HEK293 (cell line): ENCODE data around the gene ACOT12.

Experiments used
- BCL11B ChIP-seq: fragments of 450-650 bp; formaldehyde crosslinking; IDR thresholded peaks from 2 replicates; pipeline ENCODE4 v1.5.1; 2016; ENCODE audit warnings: low read depth, missing biosample characterization, missing genetic modification characterization
- EGR2 ChIP-seq: fragments of 450-650 bp; formaldehyde crosslinking; IDR thresholded peaks from 2 replicates; pipeline ENCODE4 v1.5.1; 2016; ENCODE audit warnings: low read depth, missing biosample characterization, missing genetic modification characterization
- GLIS1 ChIP-seq: fragments of 450-650 bp; formaldehyde crosslinking; IDR thresholded peaks from 2 replicates; pipeline ENCODE4 v1.5.1; 2016; ENCODE audit warnings: missing biosample characterization, missing genetic modification characterization
- HOXA7 ChIP-seq: sonication (generic); formaldehyde crosslinking; IDR thresholded peaks from 2 replicates; pipeline ENCODE4 v1.8.1; 2022; ENCODE audit warnings: missing genetic modification reagents, borderline replicate concordance
- HOXC10 ChIP-seq: sonication (generic); formaldehyde crosslinking; IDR thresholded peaks from 2 replicates; pipeline ENCODE4 v1.8.1; 2023; ENCODE audit warnings: mild to moderate bottlenecking, missing genetic modification reagents
- KLF16 ChIP-seq: fragments of 450-650 bp; formaldehyde crosslinking; IDR thresholded peaks from 2 replicates; pipeline ENCODE4 v1.5.1; 2017; ENCODE audit warnings: missing biosample characterization, missing genetic modification characterization
- MZF1 ChIP-seq: fragments of 450-650 bp; formaldehyde crosslinking; IDR thresholded peaks from 2 replicates; pipeline ENCODE4 v1.5.1; 2017; ENCODE audit warnings: missing biosample characterization, missing genetic modification characterization, borderline replicate concordance
- REPIN1 ChIP-seq: fragments of 450-650 bp; formaldehyde crosslinking; IDR thresholded peaks from 2 replicates; pipeline ENCODE4 v1.5.1; 2017; ENCODE audit warnings: missing biosample characterization, missing genetic modification characterization, low read depth
- SP3 ChIP-seq: fragments of 450-650 bp; formaldehyde crosslinking; IDR thresholded peaks from 2 replicates; pipeline ENCODE4 v1.5.1; 2016; ENCODE audit warnings: missing biosample characterization, missing genetic modification characterization
- TCF7L2 ChIP-seq: IDR thresholded peaks from 2 replicates; pipeline ENCODE4 v1.6.1; 2011; ENCODE audit warnings: low read depth, mild to moderate bottlenecking, inconsistent platforms, low read length, moderate library complexity, borderline replicate concordance
- WT1 ChIP-seq: fragments of 450-650 bp; formaldehyde crosslinking; IDR thresholded peaks from 2 replicates; pipeline ENCODE4 v1.5.1; 2016; ENCODE audit warnings: missing biosample characterization, missing genetic modification characterization
- YY1 ChIP-seq: fragments of 450-650 bp; formaldehyde crosslinking; IDR thresholded peaks from 2 replicates; pipeline ENCODE4 v1.5.1; 2018; ENCODE audit warnings: missing biosample characterization, missing genetic modification characterization
- ZFP37 ChIP-seq: fragments of 450-650 bp; formaldehyde crosslinking; IDR thresholded peaks from 2 replicates; pipeline ENCODE4 v1.5.1; 2016; ENCODE audit warnings: missing biosample characterization, missing genetic modification characterization
- ZNF10 ChIP-seq: fragments of 450-650 bp; formaldehyde crosslinking; IDR thresholded peaks from 2 replicates; pipeline ENCODE4 v1.5.1; 2017; ENCODE audit warnings: missing biosample characterization, missing genetic modification characterization
- ZNF132 ChIP-seq: fragments of 450-650 bp; formaldehyde crosslinking; IDR thresholded peaks from 2 replicates; pipeline ENCODE4 v1.5.1; 2017; ENCODE audit warnings: missing biosample characterization, missing genetic modification characterization, borderline replicate concordance
- ZNF133 ChIP-seq: fragments of 450-650 bp; formaldehyde crosslinking; IDR thresholded peaks from 2 replicates; pipeline ENCODE4 v1.5.1; 2016; ENCODE audit warnings: missing biosample characterization, missing genetic modification characterization
- ZNF16 ChIP-seq: fragments of 450-650 bp; formaldehyde crosslinking; IDR thresholded peaks from 2 replicates; pipeline ENCODE4 v1.5.1; 2016; ENCODE audit warnings: low read depth, missing biosample characterization, missing genetic modification characterization
- ZNF184 ChIP-seq: fragments of 450-650 bp; IDR thresholded peaks from 2 replicates; pipeline ENCODE4 v1.5.1; 2018; ENCODE audit warnings: missing biosample characterization, mild to moderate bottlenecking, missing genetic modification characterization
- ZNF211 ChIP-seq: fragments of 450-650 bp; formaldehyde crosslinking; IDR thresholded peaks from 2 replicates; pipeline ENCODE4 v1.5.1; 2016; ENCODE audit warnings: low read depth, missing biosample characterization, missing genetic modification characterization
- ZNF292 ChIP-seq: fragments of 450-650 bp; formaldehyde crosslinking; IDR thresholded peaks from 2 replicates; pipeline ENCODE4 v1.5.1; 2016; ENCODE audit warnings: low read depth, missing biosample characterization, missing genetic modification characterization, borderline replicate concordance
- ZNF366 ChIP-seq: fragments of 450-650 bp; formaldehyde crosslinking; conservative IDR thresholded peaks from 2 replicates; pipeline ENCODE4 v1.5.1; 2016; ENCODE audit warnings: missing biosample characterization, missing genetic modification characterization
- ZNF501 ChIP-seq: fragments of 450-650 bp; formaldehyde crosslinking; IDR thresholded peaks from 2 replicates; pipeline ENCODE4 v1.5.1; 2016; ENCODE audit warnings: missing biosample characterization, missing genetic modification characterization
- ZNF529 ChIP-seq: fragments of 450-650 bp; formaldehyde crosslinking; IDR thresholded peaks from 2 replicates; pipeline ENCODE4 v1.5.1; 2017; ENCODE audit warnings: missing genetic modification characterization, missing biosample characterization; ENCODE audit not compliant: insufficient replicate concordance
- ZNF664 ChIP-seq: fragments of 450-650 bp; formaldehyde crosslinking; IDR thresholded peaks from 2 replicates; pipeline ENCODE4 v1.5.1; 2016; ENCODE audit warnings: missing biosample characterization, missing genetic modification characterization
- ZNF670 ChIP-seq: fragments of 450-650 bp; formaldehyde crosslinking; IDR thresholded peaks from 2 replicates; pipeline ENCODE4 v1.5.1; 2016; ENCODE audit warnings: missing biosample characterization, missing genetic modification characterization, low read depth
- ZNF76 ChIP-seq: fragments of 450-650 bp; formaldehyde crosslinking; IDR thresholded peaks from 2 replicates; pipeline ENCODE4; 2016; ENCODE audit warnings: low read depth, missing biosample characterization, missing genetic modification characterization, borderline replicate concordance
- ZNF777 ChIP-seq: fragments of 450-650 bp; formaldehyde crosslinking; IDR thresholded peaks from 2 replicates; pipeline ENCODE4 v1.5.1; 2017; ENCODE audit warnings: missing biosample characterization, missing genetic modification characterization, borderline replicate concordance
- TF ChIP-seq, protein P1 (sequence below): fragments of 450-650 bp; formaldehyde crosslinking; IDR thresholded peaks from 2 replicates; pipeline ENCODE4 v1.5.1; 2016; ENCODE audit warnings: missing biosample characterization, missing genetic modification characterization
- TF ChIP-seq, protein P2 (sequence below): fragments of 450-650 bp; formaldehyde crosslinking; IDR thresholded peaks from 2 replicates; pipeline ENCODE4 v1.5.1; 2017; ENCODE audit warnings: missing biosample characterization, missing genetic modification characterization
- TF ChIP-seq, protein P3 (sequence below): fragments of 450-650 bp; formaldehyde crosslinking; IDR thresholded peaks from 2 replicates; pipeline ENCODE4 v1.5.1; 2016; ENCODE audit warnings: missing biosample characterization, missing genetic modification characterization
- TF ChIP-seq, protein P4 (sequence below): fragments of 450-650 bp; formaldehyde crosslinking; IDR thresholded peaks from 2 replicates; pipeline ENCODE4 v1.5.1; 2016; ENCODE audit warnings: missing biosample characterization, missing genetic modification characterization

ACOT12 gene

DNA sequence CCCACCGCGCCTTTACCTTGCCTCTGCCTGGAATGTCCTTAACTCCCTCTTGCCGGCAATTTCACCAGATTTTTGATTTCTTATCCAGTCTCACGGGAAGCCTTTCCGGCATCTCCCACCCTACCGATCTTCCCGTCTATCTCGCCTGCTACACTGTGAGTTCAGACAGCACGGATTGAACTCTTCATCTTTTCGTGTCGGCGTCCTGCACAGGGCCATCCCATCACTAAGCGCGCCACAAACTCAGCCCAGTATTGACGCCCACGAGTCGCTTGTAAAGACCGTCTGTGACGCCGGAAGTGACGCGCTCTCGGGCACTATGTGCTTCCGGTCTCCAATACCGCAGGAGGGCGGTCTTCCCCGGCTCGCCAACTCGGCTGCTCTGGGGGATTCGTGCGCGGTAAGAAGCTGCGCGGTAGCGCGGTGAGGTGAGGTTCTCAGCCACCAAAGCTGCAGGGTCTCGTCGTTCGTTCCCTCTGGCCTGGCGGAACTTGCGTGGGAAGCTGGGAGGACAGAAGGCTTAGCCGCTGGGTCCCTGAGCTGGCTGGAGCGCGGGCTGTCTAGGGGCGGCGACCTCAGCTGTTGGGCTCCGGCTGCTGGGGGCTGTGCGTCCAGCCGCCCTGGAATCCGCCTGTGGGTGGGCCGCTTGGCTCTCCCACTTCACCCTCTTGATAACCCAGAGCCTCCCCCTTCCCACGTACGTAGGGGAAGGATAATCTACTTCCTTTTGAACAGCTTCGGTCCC is 92.5 kb downstream of the ACOT12 start, which contains the start of gene ZCCHC9 (continued):
- TF ChIP-seq, protein P1, sequence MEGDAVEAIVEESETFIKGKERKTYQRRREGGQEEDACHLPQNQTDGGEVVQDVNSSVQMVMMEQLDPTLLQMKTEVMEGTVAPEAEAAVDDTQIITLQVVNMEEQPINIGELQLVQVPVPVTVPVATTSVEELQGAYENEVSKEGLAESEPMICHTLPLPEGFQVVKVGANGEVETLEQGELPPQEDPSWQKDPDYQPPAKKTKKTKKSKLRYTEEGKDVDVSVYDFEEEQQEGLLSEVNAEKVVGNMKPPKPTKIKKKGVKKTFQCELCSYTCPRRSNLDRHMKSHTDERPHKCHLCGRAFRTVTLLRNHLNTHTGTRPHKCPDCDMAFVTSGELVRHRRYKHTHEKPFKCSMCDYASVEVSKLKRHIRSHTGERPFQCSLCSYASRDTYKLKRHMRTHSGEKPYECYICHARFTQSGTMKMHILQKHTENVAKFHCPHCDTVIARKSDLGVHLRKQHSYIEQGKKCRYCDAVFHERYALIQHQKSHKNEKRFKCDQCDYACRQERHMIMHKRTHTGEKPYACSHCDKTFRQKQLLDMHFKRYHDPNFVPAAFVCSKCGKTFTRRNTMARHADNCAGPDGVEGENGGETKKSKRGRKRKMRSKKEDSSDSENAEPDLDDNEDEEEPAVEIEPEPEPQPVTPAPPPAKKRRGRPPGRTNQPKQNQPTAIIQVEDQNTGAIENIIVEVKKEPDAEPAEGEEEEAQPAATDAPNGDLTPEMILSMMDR, result peak; percentile 88
- TF ChIP-seq ZNF211 (tag by site-specific recombination) (no peak), ZNF529 (tag by site-specific recombination) (no peak), ZNF292 (tag by site-specific recombination) (no peak), KLF16 (tag by site-specific recombination) (no peak), ZNF777 (tag by site-specific recombination) (peak; percentile 53; the same call in 1 of the 2 replicates), BCL11B (tag by site-specific recombination) (no peak), WT1 (tag by site-specific recombination) (peak; percentile 27; the same call in 1 of the 2 replicates), GLIS1 (tag by site-specific recombination) (peak; percentile 45), MZF1 (tag by site-specific recombination) (0 out of 2 replicates have a peak, but pooled peaks have one; percentile 25), HOXC10 (CRISPR knock-in tag) (no peak), EGR2 (tag by site-specific recombination) (peak; percentile 87), SP3 (tag by site-specific recombination) (peak; percentile 71), ZNF670 (no peak), ZNF184 (tag by site-specific recombination) (no peak), YY1 (tag by site-specific recombination) (no peak; the same call in 1 of the 2 replicates), ZNF132 (tag by site-specific recombination) (no peak), ZNF76 (tag by site-specific recombination) (peak; percentile 68; the same call in 1 of the 2 replicates), ZNF664 (tag by site-specific recombination) (no peak), HOXA7 (CRISPR knock-in tag) (no peak), ZNF501 (peak; percentile 89), TCF7L2 (no peak), ZNF133 (tag by site-specific recombination) (no peak), ZFP37 (0 out of 2 replicates have a peak, but pooled peaks have one; percentile 47), ZNF366 (tag by site-specific recombination) (no peak), REPIN1 (tag by site-specific recombination) (no peak; the same call in none of the 2 replicates), ZNF16 (no peak), ZNF10 (tag by site-specific recombination) (no peak)
- TF ChIP-seq, protein P2, sequence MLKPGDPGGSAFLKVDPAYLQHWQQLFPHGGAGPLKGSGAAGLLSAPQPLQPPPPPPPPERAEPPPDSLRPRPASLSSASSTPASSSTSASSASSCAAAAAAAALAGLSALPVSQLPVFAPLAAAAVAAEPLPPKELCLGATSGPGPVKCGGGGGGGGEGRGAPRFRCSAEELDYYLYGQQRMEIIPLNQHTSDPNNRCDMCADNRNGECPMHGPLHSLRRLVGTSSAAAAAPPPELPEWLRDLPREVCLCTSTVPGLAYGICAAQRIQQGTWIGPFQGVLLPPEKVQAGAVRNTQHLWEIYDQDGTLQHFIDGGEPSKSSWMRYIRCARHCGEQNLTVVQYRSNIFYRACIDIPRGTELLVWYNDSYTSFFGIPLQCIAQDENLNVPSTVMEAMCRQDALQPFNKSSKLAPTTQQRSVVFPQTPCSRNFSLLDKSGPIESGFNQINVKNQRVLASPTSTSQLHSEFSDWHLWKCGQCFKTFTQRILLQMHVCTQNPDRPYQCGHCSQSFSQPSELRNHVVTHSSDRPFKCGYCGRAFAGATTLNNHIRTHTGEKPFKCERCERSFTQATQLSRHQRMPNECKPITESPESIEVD, result no peak
- TF ChIP-seq, protein P3, sequence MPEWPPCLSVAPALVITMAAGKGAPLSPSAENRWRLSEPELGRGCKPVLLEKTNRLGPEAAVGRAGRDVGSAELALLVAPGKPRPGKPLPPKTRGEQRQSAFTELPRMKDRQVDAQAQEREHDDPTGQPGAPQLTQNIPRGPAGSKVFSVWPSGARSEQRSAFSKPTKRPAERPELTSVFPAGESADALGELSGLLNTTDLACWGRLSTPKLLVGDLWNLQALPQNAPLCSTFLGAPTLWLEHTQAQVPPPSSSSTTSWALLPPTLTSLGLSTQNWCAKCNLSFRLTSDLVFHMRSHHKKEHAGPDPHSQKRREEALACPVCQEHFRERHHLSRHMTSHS (tag by site-specific recombination), result no peak
- TF ChIP-seq, protein P4, sequence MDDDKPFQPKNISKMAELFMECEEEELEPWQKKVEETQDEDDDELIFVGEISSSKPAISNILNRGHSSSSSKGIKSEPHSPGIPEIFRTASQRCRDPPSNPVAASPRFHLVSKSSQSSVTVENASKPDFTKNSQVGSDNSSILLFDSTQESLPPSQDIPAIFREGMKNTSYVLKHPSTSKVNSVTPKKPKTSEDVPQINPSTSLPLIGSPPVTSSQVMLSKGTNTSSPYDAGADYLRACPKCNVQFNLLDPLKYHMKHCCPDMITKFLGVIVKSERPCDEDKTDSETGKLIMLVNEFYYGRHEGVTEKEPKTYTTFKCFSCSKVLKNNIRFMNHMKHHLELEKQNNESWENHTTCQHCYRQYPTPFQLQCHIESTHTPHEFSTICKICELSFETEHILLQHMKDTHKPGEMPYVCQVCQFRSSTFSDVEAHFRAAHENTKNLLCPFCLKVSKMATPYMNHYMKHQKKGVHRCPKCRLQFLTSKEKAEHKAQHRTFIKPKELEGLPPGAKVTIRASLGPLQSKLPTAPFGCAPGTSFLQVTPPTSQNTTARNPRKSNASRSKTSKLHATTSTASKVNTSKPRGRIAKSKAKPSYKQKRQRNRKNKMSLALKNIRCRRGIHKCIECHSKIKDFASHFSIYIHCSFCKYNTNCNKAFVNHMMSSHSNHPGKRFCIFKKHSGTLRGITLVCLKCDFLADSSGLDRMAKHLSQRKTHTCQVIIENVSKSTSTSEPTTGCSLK (tag by site-specific recombination), result no peak
